GM10248 (cell line): Measurements from ENCODE around the gene JARID2.

ENCODE experiments used
- CTCF ChIA-PET: fragments of 300-600 bp; sonication (Branson Sonifier 250); formaldehyde crosslinking; extraction: SDS; loops from one replicate; lab custom pipeline; 2021; ENCODE audit warnings: antibody characterized with exemption; lab: Yijun Ruan, JAX
- POLR2A ChIA-PET: fragments of 350-650 bp; sonication (Branson Sonifier 250); formaldehyde crosslinking; extraction: SDS; loops from one replicate; lab custom pipeline; 2020; ENCODE audit warnings: antibody characterized with exemption; lab: Yijun Ruan, JAX
- DNase-seq: peaks from one replicate; pipeline ENCODE4 v3.0.0; 2012; ENCODE audit errors: extremely low spot score
- CTCF ChIP-seq: IDR thresholded peaks from 2 replicates; pipeline ENCODE4 v1.5.1; 2012; ENCODE audit warnings: mild to moderate bottlenecking, low read depth; ENCODE audit errors: extremely low read depth, missing control alignments, control extremely low read depth

JARID2 gene

DNA sequence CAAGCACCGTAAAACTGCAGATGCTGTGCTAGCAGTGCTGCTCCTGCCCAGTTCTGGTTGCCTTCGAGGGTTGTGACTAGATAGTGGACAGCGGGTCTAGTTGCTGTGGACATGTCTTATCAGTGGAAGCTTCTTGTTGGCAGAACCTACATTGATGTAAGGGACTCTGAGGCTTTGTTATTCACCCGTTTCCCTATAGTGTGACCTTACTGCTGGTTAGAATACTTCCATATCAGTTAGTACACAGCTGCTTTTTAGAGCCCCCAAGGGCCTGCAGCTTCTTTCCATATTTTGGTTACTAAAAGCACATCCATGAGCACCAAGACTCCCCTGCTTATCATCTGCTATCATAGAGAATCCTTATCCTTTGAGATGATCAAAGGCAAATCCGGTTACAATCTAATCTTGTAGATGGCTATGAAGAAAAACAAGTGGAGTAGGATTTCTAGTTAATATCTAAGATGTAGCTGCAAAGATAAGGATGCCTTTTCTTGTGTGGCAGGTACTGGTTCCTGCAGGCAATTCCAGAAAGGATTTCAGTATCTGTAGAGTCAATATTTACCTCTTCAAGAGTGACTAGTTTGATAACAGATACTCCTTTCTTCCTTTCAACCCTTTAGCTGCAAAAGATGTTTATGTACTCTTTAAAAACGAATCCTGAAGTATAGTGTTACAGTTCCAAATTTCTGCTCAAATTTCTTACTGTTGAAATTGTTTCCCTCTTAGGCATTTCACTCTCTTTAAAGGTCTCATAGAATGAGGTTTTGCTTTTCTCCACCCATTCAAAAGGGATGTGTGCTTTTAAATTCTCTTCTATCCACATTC lies 163.6 kb downstream of the JARID2 start:
- no peak for TF ChIP-seq CTCF
- DNase-seq: no peak
- CTCF ChIA-PET: interaction anchor here (0.9 to 3.9 kb wide), 4 partner anchors 9 to 31 kb away, joined by 3 to 23 read pairs (median 12); no protein-coding TSS in a partner anchor
- POLR2A ChIA-PET: no interaction called here

DNA sequence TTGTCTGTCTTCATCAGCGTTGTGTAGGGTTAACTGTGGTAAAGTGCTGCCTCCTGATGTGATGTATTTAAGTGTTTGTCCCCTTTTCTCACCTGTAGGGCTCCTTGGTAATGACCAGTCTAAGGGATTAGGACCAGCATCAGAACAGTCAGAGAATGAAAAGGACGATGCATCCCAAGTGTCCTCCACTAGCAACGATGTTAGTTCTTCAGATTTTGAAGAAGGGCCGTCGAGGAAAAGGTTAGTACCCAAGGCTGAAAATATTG lies 164.2 kb downstream of the JARID2 start:
- DNase-seq: no peak
- POLR2A ChIA-PET: no interaction called here
- no peak for TF ChIP-seq CTCF
- CTCF ChIA-PET: interaction anchor here (0.9 to 3.9 kb wide), 4 partner anchors 9 to 31 kb away, joined by 3 to 23 read pairs (median 12); no protein-coding TSS in a partner anchor

DNA sequence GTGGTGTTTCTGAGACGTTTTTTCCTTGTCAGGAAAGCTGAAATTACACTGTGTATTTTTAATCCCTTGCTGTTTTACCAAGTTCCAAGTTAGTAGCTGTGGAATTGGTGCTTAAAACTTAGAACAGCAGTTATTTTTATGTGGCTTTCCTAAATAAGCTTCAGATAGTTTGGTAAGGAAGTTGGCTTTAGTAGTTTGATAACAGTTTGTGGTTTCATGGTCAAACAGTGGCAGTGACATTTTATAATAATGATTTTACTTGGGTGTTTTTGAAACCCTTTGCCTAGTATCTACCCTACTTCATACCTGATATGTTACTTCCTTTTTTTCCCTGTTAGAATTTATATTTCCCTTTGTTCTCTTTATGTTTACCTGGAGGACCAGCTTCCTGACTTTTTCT lies 164.9 kb downstream of the JARID2 start:
- CTCF ChIA-PET: interaction anchor here (1.0 to 3.9 kb wide), 5 partner anchors 10 to 39 kb away, joined by 3 to 23 read pairs (median 9); no protein-coding TSS in a partner anchor
- POLR2A ChIA-PET: no interaction called here
- DNase-seq: no peak
- no peak for TF ChIP-seq CTCF

- CTCF ChIA-PET: interaction anchor here (1.0 to 3.9 kb wide), 7 partner anchors 9 to 29 kb away, joined by 3 to 23 read pairs (median 5); no protein-coding TSS in a partner anchor
- TF ChIP-seq CTCF: no peak
- POLR2A ChIA-PET: no interaction called here
- no peak for DNase-seq
These were observed 165.9 kb downstream of the JARID2 start for GRCh38 chr6:15411766-15412165.

DNA sequence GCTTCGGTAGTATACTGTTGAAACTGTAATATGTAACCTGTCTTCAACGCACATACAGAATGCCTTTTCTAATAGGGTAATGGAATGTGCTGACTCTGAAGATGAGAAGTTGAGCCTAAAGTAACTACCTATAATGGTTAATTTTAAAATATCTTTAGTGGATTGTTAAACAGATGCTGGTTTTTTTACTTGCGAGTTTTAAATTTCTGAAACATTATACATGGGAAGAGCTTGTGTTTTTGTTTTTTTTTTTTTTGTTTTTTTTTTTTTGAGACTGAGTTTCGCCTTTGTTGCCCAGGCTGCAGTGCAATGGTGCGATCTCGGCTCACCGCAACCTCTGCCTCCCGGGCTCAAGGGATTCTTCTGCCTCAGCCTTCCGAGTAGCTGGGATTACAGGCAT lies 166.9 kb downstream of the JARID2 start:
- no peak for TF ChIP-seq CTCF
- DNase-seq: no peak
- POLR2A ChIA-PET: no interaction called here
- CTCF ChIA-PET: interaction anchor here (1.0 to 3.9 kb wide), 6 partner anchors 8 to 28 kb away, joined by 3 to 23 read pairs (median 7); no protein-coding TSS in a partner anchor

GRCh38 chr6:15413466-15414234 lies 167.8 kb downstream of the JARID2 start:
- no peak for DNase-seq
- CTCF ChIA-PET: interaction anchor here (1.0 to 2.5 kb wide), 7 partner anchors 9 to 25 kb away, joined by 3 to 9 read pairs (median 4); no protein-coding TSS in a partner anchor
- POLR2A ChIA-PET: no interaction called here
- no peak for TF ChIP-seq CTCF
